ENCODE data around the gene DGKD. TPM values are rescaled to one million over a fixed set of nuclear protein-coding genes. Genes with fewer than 3 reads are reported as not detected.

DGKD gene
- total RNA-seq, 1 donor from 2014 or later: 17.7 TPM

DNA sequence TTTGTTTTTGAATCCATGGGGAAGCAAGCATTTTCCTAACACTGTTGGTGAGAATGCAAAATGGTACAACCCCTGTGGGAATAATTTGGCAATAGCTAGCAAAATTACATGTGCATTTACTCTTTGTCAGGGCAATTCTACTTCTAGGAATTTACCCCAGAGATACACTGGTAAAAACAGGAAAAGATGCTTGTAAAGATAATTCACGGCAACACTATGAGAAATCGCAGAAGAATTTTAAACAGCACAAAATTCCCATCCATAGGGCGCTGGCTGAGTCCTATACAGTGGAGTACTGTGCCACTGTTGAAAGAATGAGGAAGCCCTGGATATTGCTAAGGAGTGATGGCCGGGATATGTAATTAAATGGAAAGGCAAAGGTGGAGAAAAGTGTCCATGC, 75.8 kb downstream of the DGKD start:
- H3K27ac ChIP-seq (ENCODE audit: low read depth, low read length): no peak overlapping the region
- H3K9me3 ChIP-seq (ENCODE audit: insufficient read depth, low read depth, low read length): no peaks in the 10 kb centered on the region
- no peak overlapping the region for H3K4me3 ChIP-seq (ENCODE audit: insufficient read depth, low read depth, low read length)
- peak overlapping the region; percentile 8 for H3K27ac Mint-ChIP-seq (ENCODE audit: unreplicated experiment)
- no peak for TF ChIP-seq EZH2 (IDR thresholded peaks at IDR 0.05; ENCODE audit: insufficient read depth, low read length)
- TF ChIP-seq, protein P1, sequence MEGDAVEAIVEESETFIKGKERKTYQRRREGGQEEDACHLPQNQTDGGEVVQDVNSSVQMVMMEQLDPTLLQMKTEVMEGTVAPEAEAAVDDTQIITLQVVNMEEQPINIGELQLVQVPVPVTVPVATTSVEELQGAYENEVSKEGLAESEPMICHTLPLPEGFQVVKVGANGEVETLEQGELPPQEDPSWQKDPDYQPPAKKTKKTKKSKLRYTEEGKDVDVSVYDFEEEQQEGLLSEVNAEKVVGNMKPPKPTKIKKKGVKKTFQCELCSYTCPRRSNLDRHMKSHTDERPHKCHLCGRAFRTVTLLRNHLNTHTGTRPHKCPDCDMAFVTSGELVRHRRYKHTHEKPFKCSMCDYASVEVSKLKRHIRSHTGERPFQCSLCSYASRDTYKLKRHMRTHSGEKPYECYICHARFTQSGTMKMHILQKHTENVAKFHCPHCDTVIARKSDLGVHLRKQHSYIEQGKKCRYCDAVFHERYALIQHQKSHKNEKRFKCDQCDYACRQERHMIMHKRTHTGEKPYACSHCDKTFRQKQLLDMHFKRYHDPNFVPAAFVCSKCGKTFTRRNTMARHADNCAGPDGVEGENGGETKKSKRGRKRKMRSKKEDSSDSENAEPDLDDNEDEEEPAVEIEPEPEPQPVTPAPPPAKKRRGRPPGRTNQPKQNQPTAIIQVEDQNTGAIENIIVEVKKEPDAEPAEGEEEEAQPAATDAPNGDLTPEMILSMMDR (IDR thresholded peaks at IDR 0.05; ENCODE audit: insufficient read depth, low read depth, low read length): no peak
- no peaks in the 10 kb centered on the region for H3K27me3 Mint-ChIP-seq (ENCODE audit: low read depth, unreplicated experiment)
- H3K4me3 Mint-ChIP-seq (ENCODE audit: unreplicated experiment): no peak overlapping the region
- peaks cover 9% of the 10 kb centered on the region for H3K36me3 Mint-ChIP-seq (ENCODE audit: low read depth, unreplicated experiment)
- H3K36me3 ChIP-seq (ENCODE audit: insufficient read depth, low read length): no peaks in the 10 kb centered on the region
- H4K20me1 ChIP-seq (ENCODE audit: insufficient read depth, low read length): no peaks in the 10 kb centered on the region
- no peak overlapping the region for H2AFZ ChIP-seq (ENCODE audit: low read depth, low read length)
- peaks cover 17% of the 10 kb centered on the region for H3K79me2 ChIP-seq (ENCODE audit: insufficient read depth, low read length)
- peaks cover 30% of the 10 kb centered on the region for H3K4me1 Mint-ChIP-seq (ENCODE audit: low read depth, unreplicated experiment)
- FAIRE-seq (no peak), DNase-seq (ENCODE audit: low read depth) (peak; percentile 20)
- H3K9ac ChIP-seq (ENCODE audit: low read length): no peak overlapping the region
- H3K4me1 ChIP-seq (ENCODE audit: insufficient read depth, low read length): peaks cover 4% of the 10 kb centered on the region
- peaks cover 15% of the 10 kb centered on the region for H3K9me3 Mint-ChIP-seq (ENCODE audit: unreplicated experiment)
- H3K4me2 ChIP-seq (ENCODE audit: low read length): no peak overlapping the region
- H3K27me3 ChIP-seq (ENCODE audit: insufficient read depth, low read length): no peaks in the 10 kb centered on the region

DNA sequence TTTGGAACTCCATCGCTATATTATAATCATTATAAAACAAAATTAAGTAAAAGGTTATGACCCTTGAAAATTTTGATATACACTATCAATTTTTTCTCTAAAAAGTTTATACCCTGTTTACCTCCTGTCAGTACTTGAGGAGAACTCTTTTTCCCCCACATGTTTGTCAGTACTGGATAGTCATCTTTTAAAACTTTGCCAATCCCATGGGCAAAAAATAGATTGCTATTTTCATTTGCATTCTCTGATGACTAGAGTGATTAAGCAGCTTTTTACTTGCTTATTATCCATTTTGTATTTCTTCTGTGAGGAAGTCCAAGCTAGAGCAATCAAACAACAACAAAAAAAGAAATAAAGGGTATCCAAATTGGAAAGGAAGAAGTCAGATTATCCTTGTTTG, 76.4 kb downstream of the DGKD start:
- Mint-ChIP-seq H3K4me3 (ENCODE audit: unreplicated experiment) (no peak overlapping the region), H3K27ac (ENCODE audit: unreplicated experiment) (no peak overlapping the region), H3K9me3 (ENCODE audit: unreplicated experiment) (peaks cover 12% of the 10 kb centered on the region), H3K36me3 (ENCODE audit: low read depth, unreplicated experiment) (peaks cover 12% of the 10 kb centered on the region), H3K27me3 (ENCODE audit: low read depth, unreplicated experiment) (no peaks in the 10 kb centered on the region), H3K4me1 (ENCODE audit: low read depth, unreplicated experiment) (peaks cover 30% of the 10 kb centered on the region)
- Histone ChIP-seq H3K27me3 (ENCODE audit: insufficient read depth, low read length) (no peaks in the 10 kb centered on the region), H3K9ac (ENCODE audit: low read length) (no peak overlapping the region), H4K20me1 (ENCODE audit: insufficient read depth, low read length) (no peaks in the 10 kb centered on the region), H3K4me1 (ENCODE audit: insufficient read depth, low read length) (peaks cover 4% of the 10 kb centered on the region), H3K79me2 (ENCODE audit: insufficient read depth, low read length) (peaks cover 17% of the 10 kb centered on the region), H3K4me2 (ENCODE audit: low read length) (no peak overlapping the region), H3K9me3 (ENCODE audit: insufficient read depth, low read depth, low read length) (no peaks in the 10 kb centered on the region), H3K27ac (ENCODE audit: low read depth, low read length) (no peak overlapping the region), H2AFZ (ENCODE audit: low read depth, low read length) (no peak overlapping the region), H3K36me3 (ENCODE audit: insufficient read depth, low read length) (no peaks in the 10 kb centered on the region), H3K4me3 (ENCODE audit: insufficient read depth, low read depth, low read length) (no peak overlapping the region)
- TF ChIP-seq, protein P1 (IDR thresholded peaks at IDR 0.05; ENCODE audit: insufficient read depth, low read depth, low read length): no peak
- no peak for TF ChIP-seq EZH2 (IDR thresholded peaks at IDR 0.05; ENCODE audit: insufficient read depth, low read length)
- DNase-seq (ENCODE audit: low read depth): no peak
- no peak for FAIRE-seq

DNA sequence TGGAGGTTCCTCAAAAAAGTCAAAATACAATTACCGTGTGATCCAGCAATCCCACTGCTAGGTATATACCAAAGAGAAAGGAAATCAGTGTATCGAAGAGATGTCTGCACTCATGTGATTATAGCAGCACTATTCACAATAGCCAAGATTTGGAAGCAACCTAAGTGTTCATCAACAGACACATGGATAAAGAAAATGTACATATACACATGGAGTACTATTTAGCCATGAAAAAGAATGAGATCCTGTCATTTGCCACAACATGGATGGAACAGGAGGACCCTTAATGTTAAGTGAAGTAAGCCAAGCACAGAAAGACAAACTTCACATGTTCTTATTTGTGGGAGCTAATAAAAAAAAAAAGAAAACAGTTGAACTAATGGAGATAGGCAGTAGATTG, 78.7 kb downstream of the DGKD start:
- Mint-ChIP-seq H3K9me3 (ENCODE audit: unreplicated experiment) (peaks cover 2% of the 10 kb centered on the region), H3K27me3 (ENCODE audit: low read depth, unreplicated experiment) (no peaks in the 10 kb centered on the region), H3K4me1 (ENCODE audit: low read depth, unreplicated experiment) (peaks cover 20% of the 10 kb centered on the region), H3K36me3 (ENCODE audit: low read depth, unreplicated experiment) (peaks cover 6% of the 10 kb centered on the region), H3K27ac (ENCODE audit: unreplicated experiment) (no peak overlapping the region), H3K4me3 (ENCODE audit: unreplicated experiment) (no peak overlapping the region)
- TF ChIP-seq, protein P1 (IDR thresholded peaks at IDR 0.05; ENCODE audit: insufficient read depth, low read depth, low read length): no peak
- no peak for TF ChIP-seq EZH2 (IDR thresholded peaks at IDR 0.05; ENCODE audit: insufficient read depth, low read length)
- Histone ChIP-seq H3K4me1 (ENCODE audit: insufficient read depth, low read length) (peaks cover 4% of the 10 kb centered on the region), H2AFZ (ENCODE audit: low read depth, low read length) (no peak overlapping the region), H3K79me2 (ENCODE audit: insufficient read depth, low read length) (peaks cover 12% of the 10 kb centered on the region), H3K27ac (ENCODE audit: low read depth, low read length) (no peak overlapping the region), H3K9me3 (ENCODE audit: insufficient read depth, low read depth, low read length) (no peaks in the 10 kb centered on the region), H3K4me2 (ENCODE audit: low read length) (no peak overlapping the region), H3K27me3 (ENCODE audit: insufficient read depth, low read length) (no peaks in the 10 kb centered on the region), H3K4me3 (ENCODE audit: insufficient read depth, low read depth, low read length) (no peak overlapping the region), H4K20me1 (ENCODE audit: insufficient read depth, low read length) (no peaks in the 10 kb centered on the region), H3K36me3 (ENCODE audit: insufficient read depth, low read length) (peaks cover 3% of the 10 kb centered on the region), H3K9ac (ENCODE audit: low read length) (no peak overlapping the region)
- no peak for DNase-seq (ENCODE audit: low read depth)
- FAIRE-seq: no peak
